Neural progenitor cell (in vitro differentiated cells): ENCODE results near the gene ANXA6. TPM values are rescaled to one million over a fixed set of nuclear protein-coding genes. Genes with fewer than 3 reads are reported as not detected.

Experiments
- DNase-seq: peaks from one replicate; pipeline ENCODE4 v3.0.0-alpha.2; 2016; ENCODE audit warnings: low spot score
- H2AFZ ChIP-seq: fragments of 200-600 bp; sonication (generic); replicated peaks from 2 replicates; pipeline ENCODE4 v1.6.1; 2016; ENCODE audit warnings: antibody characterized with exemption
- H3F3A ChIP-seq: fragments of 200-600 bp; sonication (generic); 2 replicates; pipeline ENCODE4 v1.6.1; 2016; ENCODE audit warnings: antibody characterized with exemption, low read depth
- H3K27ac ChIP-seq: fragments of 200-600 bp; sonication (generic); 2 replicates; pipeline ENCODE4 v1.5.1; 2016; ENCODE audit warnings: mild to moderate bottlenecking
- H3K27me3 ChIP-seq: fragments of 200-600 bp; sonication (generic); 2 replicates; pipeline ENCODE4 v1.6.1; 2016; ENCODE audit warnings: mild to moderate bottlenecking, moderate library complexity
- H3K36me3 ChIP-seq: fragments of 200-600 bp; sonication (generic); 2 replicates; pipeline ENCODE4 v1.5.1; 2016
- H3K4me1 ChIP-seq: fragments of 200-600 bp; sonication (generic); 2 replicates; pipeline ENCODE4 v1.6.1; 2016; ENCODE audit warnings: mixed run types
- H3K4me2 ChIP-seq: fragments of 200-600 bp; sonication (generic); 2 replicates; pipeline ENCODE4 v1.6.1; 2016
- H3K4me3 ChIP-seq: fragments of 200-600 bp; sonication (generic); 2 replicates; pipeline ENCODE4 v1.5.1; 2016
- H3K79me2 ChIP-seq: fragments of 200-600 bp; sonication (generic); 2 replicates; pipeline ENCODE4 v1.6.1; 2016; ENCODE audit warnings: low read depth
- H3K9ac ChIP-seq: fragments of 200-600 bp; sonication (generic); 2 replicates; pipeline ENCODE4 v1.6.1; 2016
- H3K9me3 ChIP-seq: fragments of 200-600 bp; sonication (generic); 2 replicates; pipeline ENCODE4 v1.5.1; 2016; ENCODE audit warnings: low read depth
- H4K20me1 ChIP-seq: fragments of 200-600 bp; sonication (generic); 2 replicates; pipeline ENCODE4 v1.6.1; 2016; ENCODE audit warnings: low read depth
- H3K27ac Mint-ChIP-seq: 3 replicates; pipeline ENCODE4 v1.8.0; 2021; ENCODE audit warnings: mixed read lengths
- H3K27me3 Mint-ChIP-seq: 2 replicates; pipeline ENCODE4 v1.8.0; 2022; ENCODE audit warnings: low read depth, mild to moderate bottlenecking, inconsistent platforms, moderate library complexity, mixed read lengths; ENCODE audit not compliant: insufficient read depth
- H3K36me3 Mint-ChIP-seq: 3 replicates; pipeline ENCODE4 v1.8.0; 2021; ENCODE audit warnings: mixed read lengths
- H3K4me1 Mint-ChIP-seq: 3 replicates; pipeline ENCODE4 v1.8.0; 2021; ENCODE audit warnings: mixed read lengths
- H3K4me3 Mint-ChIP-seq: 3 replicates; pipeline ENCODE4 v1.8.0; 2021; ENCODE audit warnings: mild to moderate bottlenecking, moderate library complexity, mixed read lengths
- H3K9me3 Mint-ChIP-seq: 3 replicates; pipeline ENCODE4 v1.8.0; 2020; ENCODE audit warnings: mixed read lengths
- EZH2 ChIP-seq: fragments of 200-600 bp; sonication (generic); IDR thresholded peaks from 2 replicates; pipeline ENCODE4 v1.6.1; 2017; ENCODE audit warnings: antibody characterized with exemption, mild to moderate bottlenecking, moderate library complexity
- EZH2phosphoT487 ChIP-seq: fragments of 200-600 bp; sonication (generic); IDR thresholded peaks from 2 replicates; pipeline ENCODE4 v1.6.1; 2017; ENCODE audit warnings: antibody characterized with exemption
- total RNA-seq: library from RNA; depleted of rRNA; stranded (reverse); fragments of >200 nt; gene quantifications from 2 replicates; pipeline ENCODE4 v1.2.3, GENCODE V29; 2015; ENCODE audit warnings: low replicate concordance
- TF ChIP-seq, protein P1 (sequence below): fragments of 200-600 bp; sonication (generic); IDR thresholded peaks from 2 replicates; pipeline ENCODE4 v1.5.1; 2017; ENCODE audit warnings: antibody characterized with exemption, mild to moderate bottlenecking

The ANXA6 gene
- total RNA-seq, 1 donor from 2014 or later = 97.6 TPM

DNA sequence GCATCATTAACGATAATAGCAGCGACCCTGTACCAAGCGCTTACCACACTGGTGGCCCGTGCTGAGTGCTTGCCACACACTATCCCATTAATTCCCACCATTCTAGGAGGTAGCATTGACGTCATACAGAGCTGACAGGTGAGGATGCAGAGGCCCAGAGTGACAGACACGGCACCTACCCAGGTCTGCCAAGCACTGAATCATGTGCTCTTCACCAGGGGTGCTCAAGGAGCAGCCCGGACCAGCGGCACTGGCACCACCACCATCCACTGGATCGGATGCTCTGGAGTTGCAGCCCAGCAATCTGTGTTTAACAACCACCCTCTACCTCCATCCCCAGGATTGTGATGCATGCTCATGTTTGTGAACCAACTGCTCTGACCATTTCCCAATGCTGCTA, 80.2 kb downstream of the ANXA6 start:
- H3K27ac Mint-ChIP-seq = no peak overlapping the region
- peaks cover 35% of the 10 kb centered on the region for H3K79me2 ChIP-seq

DNA sequence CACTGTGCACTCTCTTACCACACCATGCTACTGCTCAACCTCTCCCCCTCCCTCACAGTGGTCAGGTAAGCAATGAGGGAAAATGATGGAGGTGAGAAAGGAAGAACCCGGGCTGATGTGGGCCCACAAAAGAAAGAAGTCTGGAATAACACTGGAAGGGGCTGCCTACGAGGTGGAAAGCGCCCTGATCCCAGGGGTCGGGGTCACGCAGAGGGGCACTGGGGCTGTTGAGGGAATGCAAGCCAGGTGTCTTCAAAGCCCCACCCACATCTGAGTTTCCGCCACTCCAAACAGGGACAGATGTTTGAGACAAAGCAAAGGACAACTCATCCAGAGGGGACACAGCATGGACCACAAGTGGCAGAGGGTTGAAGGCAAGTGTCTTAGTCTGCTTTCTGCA, 81.0 kb downstream of the ANXA6 start:
- no peaks in the 10 kb centered on the region for H3K4me1 ChIP-seq
- H3K27me3 ChIP-seq = no peaks in the 10 kb centered on the region
- no peaks in the 10 kb centered on the region for H3K9me3 ChIP-seq
- no peak overlapping the region for H3K4me2 ChIP-seq
- Mint-ChIP-seq H3K4me1 (peaks cover 17% of the 10 kb centered on the region), H3K4me3 (no peak overlapping the region), H3K27ac (no peak overlapping the region), H3K27me3 (peaks cover 4% of the 10 kb centered on the region), H3K36me3 (peaks cover 8% of the 10 kb centered on the region), H3K9me3 (no peaks in the 10 kb centered on the region)
- DNase-seq = no peak
- no peak overlapping the region for H3K9ac ChIP-seq
- H3K27ac ChIP-seq = no peak overlapping the region
- H3K36me3 ChIP-seq = no peaks in the 10 kb centered on the region
- H2AFZ ChIP-seq = no peak overlapping the region
- H4K20me1 ChIP-seq = peaks cover 11% of the 10 kb centered on the region
- peaks cover 35% of the 10 kb centered on the region for H3K79me2 ChIP-seq
- H3F3A ChIP-seq = no peaks in the 10 kb centered on the region
- TF ChIP-seq, protein P1, sequence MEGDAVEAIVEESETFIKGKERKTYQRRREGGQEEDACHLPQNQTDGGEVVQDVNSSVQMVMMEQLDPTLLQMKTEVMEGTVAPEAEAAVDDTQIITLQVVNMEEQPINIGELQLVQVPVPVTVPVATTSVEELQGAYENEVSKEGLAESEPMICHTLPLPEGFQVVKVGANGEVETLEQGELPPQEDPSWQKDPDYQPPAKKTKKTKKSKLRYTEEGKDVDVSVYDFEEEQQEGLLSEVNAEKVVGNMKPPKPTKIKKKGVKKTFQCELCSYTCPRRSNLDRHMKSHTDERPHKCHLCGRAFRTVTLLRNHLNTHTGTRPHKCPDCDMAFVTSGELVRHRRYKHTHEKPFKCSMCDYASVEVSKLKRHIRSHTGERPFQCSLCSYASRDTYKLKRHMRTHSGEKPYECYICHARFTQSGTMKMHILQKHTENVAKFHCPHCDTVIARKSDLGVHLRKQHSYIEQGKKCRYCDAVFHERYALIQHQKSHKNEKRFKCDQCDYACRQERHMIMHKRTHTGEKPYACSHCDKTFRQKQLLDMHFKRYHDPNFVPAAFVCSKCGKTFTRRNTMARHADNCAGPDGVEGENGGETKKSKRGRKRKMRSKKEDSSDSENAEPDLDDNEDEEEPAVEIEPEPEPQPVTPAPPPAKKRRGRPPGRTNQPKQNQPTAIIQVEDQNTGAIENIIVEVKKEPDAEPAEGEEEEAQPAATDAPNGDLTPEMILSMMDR = no peak
- H3K4me3 ChIP-seq = no peak overlapping the region

More for the DNA sequence above, 80.2 kb downstream of the ANXA6 start:
- no peak overlapping the region for H3K4me3 Mint-ChIP-seq
- no peak for DNase-seq
- Histone ChIP-seq H3F3A (peaks cover 2% of the 10 kb centered on the region), H4K20me1 (peaks cover 10% of the 10 kb centered on the region), H3K27me3 (no peaks in the 10 kb centered on the region), H3K9ac (no peak overlapping the region), H3K27ac (no peak overlapping the region), H2AFZ (no peak overlapping the region), H3K36me3 (no peaks in the 10 kb centered on the region), H3K4me3 (no peak overlapping the region), H3K9me3 (no peaks in the 10 kb centered on the region), H3K4me1 (peaks cover 8% of the 10 kb centered on the region), H3K4me2 (no peak overlapping the region)
- H3K27me3 Mint-ChIP-seq = peaks cover 4% of the 10 kb centered on the region
- peaks cover 24% of the 10 kb centered on the region for H3K4me1 Mint-ChIP-seq
- TF ChIP-seq EZH2phosphoT487 = no peak
- no peak for TF ChIP-seq EZH2
- TF ChIP-seq, protein P1 = no peak
- H3K9me3 Mint-ChIP-seq = no peaks in the 10 kb centered on the region
- peaks cover 8% of the 10 kb centered on the region for H3K36me3 Mint-ChIP-seq

DNA sequence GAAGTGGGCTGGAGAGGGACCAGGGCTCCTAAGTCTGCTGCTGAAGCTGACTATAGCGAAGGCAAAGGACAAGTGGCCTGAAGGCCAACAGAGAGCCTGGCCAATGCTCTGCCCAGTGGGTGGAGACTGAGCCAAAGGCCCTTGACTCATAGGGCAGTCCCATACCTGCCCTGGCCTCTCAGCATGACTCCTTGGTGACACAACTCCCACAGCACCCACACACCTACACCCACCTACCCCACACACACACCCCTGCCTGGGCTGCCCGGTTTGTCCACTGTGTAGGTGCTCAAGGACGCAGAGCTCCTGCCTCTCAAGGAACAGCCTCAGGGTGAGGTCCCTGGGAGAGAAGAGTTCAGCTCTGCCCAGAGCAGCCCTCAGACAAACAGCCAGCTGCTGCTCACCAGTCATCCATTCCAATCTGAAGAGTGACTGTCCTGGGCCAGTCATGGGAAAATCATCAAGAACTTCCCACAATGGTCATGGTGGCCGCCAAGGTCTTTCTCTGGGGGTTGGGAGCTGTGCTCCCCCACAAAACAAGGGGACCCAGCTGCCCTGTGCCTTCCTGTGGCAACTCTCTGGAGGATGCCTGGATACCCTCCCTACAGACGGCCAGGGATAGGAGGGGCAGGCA, 81.8 kb downstream of the ANXA6 start:
- Histone ChIP-seq H3K36me3 (no peaks in the 10 kb centered on the region), H3K79me2 (peaks cover 35% of the 10 kb centered on the region), H3K27me3 (no peaks in the 10 kb centered on the region), H3F3A (no peaks in the 10 kb centered on the region), H3K4me1 (no peaks in the 10 kb centered on the region), H3K4me2 (no peak overlapping the region), H3K9me3 (no peaks in the 10 kb centered on the region), H3K27ac (no peak overlapping the region), H3K9ac (no peak overlapping the region), H4K20me1 (peaks cover 12% of the 10 kb centered on the region), H2AFZ (no peak overlapping the region), H3K4me3 (no peak overlapping the region)
- Mint-ChIP-seq H3K4me3 (no peak overlapping the region), H3K27ac (no peak overlapping the region), H3K36me3 (peaks cover 8% of the 10 kb centered on the region), H3K9me3 (no peaks in the 10 kb centered on the region), H3K4me1 (peaks cover 14% of the 10 kb centered on the region), H3K27me3 (peaks cover 4% of the 10 kb centered on the region)
- DNase-seq = no peak
- TF ChIP-seq, protein P1 = no peak
- TF ChIP-seq EZH2 = no peak
- no peak for TF ChIP-seq EZH2phosphoT487
